Fibroblast of the conjunctiva (primary cell): ENCODE data around the gene SORT1.
"Not testable (repeated sequence)": the region's sequence is repeated elsewhere in the genome, so short reads cannot be mapped to it uniquely, and the experiment has no call there.

Experiments used
- DNase-seq: peaks from one replicate; pipeline ENCODE4 v3.0.0-alpha.2; 2010; ENCODE audit warnings: low read depth

Gene SORT1

DNA sequence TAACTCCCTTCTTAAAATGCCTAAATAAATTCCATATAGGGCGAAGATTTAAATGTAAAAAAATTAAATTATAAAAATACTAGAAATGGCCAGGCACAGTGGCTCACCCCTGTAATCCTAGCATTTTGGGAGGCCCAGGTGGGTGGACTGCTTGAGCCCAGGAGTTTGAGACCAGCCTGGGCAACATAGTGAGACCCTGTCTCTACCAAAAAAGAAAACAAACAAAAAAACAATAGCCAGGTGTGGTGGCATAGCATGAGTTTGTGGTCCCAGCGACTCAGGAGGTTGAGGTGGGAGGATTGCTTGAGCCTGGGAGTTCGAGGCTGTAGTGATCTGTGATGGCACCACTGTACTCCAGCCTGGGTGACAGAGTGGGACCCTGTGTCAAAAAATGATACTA, 17.8 kb downstream of the SORT1 start:
- no peak for DNase-seq

DNA sequence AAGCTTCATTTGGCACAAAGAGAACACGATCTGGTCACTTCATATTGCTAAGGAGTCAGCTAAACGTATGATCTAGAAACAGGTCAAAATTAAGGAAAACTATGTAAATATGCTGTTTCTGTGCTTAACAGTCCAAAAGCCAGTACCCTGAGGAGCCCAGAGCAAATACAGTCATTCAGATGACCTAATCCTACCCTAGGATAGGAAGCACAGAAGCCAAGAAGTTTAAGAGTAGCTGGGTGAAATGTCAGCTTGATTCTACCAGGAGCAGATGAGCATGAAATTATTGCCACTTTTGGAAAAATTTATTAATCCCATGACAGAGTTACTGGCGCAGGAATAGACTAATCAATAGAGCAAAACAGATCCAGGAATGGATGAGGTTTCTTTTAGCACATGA, 18.3 kb downstream of the SORT1 start:
- DNase-seq: no peak

DNA sequence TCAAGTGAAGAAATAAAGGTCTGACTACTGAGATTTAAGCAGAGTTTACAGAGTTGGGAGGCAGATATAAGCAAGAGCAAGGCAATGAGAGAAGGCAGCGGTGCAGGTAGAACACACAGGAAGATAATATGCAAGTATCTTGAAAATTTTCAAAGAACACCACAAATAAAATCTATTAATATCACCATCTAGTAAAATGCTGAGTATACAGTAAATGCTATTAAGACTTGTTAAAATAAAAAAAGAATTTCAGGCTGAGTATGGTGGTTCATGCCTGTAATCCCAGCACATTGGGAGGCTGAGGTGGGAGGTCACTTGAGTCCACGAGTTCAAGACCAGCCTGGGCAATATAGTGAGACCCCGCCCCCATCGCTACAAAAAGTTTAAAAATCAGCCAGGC, 20.0 kb downstream of the SORT1 start:
- no peak for DNase-seq

DNA sequence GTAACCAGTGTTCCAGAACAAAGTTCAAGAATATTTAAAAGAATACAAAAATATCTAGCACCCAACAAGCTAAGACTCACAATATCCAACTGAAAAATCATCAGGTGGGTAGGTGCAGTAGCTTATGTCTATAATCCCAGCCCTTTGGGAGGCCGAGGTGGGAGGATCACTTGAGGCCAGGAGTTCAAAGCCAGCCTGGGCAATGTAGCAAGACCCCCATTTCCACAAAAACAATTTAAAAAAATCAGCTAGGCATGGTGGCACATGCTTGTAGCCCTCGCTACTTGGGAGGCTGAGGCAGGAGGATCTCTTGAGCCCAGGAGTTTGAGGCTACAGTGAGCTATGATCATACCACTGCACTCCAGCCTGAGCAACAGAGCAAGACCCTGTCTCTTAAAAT, 24.0 kb downstream of the SORT1 start:
- DNase-seq: not testable (repeated sequence)

DNA sequence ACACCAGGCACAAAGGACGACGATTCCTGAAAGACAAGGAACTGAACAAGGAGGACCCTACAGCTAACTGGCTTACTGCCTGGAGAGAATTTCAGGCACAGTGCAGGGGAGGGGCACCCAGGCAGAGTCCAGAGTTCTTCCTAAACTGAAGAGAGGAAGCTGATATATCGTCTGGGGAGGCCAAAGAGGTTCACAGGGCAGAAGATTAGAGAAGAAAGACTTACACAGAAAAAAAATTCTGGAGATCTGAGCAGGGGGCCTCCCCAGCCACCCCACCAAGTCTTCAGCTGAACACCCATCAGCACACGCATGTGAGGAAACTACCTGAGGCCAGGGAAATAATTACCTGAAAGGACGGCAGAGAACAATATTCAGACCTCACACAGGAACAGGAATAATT, 24.6 kb downstream of the SORT1 start:
- DNase-seq: no peak

DNA sequence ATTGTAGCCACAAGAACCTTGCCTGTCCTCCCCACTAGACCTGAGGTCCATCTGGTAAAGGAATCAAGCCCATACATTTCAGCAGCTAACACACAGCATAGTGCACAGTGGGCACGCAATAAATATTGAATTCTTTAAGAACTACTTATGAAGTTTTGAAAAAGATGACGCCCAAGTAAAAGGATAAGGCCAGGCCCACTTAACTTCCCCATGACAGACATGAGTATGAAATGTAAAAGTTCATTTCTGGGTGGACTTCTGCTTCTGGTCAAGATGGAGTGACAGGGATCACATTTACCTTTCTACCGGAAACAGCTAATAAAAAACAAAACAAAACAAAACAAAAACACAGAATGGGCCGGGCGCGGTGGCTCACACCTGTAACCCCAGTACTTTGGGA, 25.4 kb downstream of the SORT1 start:
- DNase-seq: no peak

DNA sequence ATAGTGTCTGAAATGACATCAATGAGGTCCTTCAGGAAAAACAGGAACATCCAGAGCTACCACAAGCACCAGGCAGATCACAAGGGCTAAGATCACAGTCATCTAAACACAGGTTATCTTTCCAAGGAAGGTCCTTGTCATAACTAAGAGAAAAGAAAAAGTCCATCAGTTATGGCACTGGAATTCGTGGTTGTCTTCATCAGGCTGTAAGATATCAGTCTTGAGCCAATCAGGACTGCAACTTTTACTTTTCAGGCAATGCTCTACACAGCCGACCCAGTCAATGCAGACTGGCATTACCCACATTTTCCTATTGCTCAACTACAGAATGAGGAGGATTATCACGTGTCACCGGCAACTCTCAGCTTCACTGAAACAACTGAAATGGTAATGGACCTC, 26.4 kb downstream of the SORT1 start:
- DNase-seq: peak; percentile 56

DNA sequence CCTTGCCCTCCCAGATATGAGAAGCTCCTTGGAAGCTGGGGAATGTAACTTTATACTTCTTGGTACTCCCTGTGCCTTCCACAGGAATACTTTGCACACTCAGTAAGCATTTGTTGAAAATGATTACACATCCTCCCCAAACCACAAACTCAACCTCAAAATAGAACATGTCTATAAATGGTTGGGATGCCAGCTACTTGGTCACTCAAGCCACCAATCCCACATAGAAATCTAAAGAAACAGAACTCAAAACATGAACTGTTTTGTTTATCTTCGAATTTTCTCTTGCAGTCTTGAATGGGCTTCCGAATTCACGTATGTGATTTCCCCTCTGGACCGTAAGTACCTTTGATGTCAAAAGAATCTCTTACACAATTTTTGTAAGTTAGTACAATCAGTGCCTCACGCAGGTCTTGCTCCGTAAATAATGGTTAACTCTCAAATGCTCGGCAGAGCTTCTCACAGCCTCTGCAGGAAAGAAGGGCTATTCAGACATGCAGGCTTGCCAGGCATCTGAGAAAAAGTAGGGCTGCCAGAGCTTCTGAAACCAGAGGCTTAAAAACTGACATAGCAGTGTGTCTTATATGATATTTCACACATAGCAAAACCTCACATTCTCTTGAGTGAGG, 26.9 kb downstream of the SORT1 start:
- peak; percentile 78 for DNase-seq

DNA sequence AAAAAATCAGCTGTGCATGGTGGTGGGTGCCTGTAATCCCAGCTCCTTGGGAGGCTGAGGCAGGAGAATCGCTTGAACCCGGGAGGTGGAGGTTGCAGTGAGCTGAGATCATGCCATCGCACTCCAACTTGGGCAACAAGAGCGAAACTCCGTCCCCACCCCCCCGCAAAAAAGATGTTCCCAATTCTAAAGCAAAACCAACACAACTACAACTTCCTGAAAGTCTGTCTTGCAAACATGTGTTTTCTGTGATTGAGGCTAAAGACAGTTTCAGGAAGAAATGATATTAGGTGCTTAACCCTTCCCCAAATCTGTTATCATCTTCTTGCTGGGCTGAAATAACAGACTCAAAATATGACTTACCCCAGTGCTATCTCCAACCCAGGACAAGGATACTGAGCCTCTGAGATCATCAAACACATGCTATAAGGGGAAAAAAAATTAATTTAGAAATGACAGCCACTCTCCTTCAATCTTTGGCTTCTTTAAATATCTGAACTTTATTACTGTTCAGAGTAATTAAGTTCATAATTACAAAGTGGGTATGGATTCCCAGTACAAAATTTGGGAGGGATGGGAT, 28.5 kb downstream of the SORT1 start:
- DNase-seq: no peak

DNA sequence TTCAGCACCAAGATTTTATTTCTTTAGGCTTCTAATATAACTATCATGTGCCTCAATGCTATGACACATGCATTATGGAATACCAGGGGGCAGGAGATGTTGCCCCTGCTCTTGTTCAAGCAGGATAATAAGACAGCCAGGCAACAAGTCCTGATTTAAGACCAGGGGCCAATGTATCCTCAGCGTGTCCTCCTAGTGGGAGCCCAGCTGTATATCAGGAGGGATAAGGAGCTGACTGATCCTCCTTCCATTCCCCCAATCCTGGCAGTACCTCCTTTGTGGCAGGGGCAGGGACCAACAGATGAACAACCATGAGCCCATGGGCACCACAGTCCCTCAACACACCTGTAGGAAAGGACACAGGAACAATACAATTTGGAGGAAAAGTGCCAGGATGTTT, 29.3 kb downstream of the SORT1 start:
- no peak for DNase-seq

DNA sequence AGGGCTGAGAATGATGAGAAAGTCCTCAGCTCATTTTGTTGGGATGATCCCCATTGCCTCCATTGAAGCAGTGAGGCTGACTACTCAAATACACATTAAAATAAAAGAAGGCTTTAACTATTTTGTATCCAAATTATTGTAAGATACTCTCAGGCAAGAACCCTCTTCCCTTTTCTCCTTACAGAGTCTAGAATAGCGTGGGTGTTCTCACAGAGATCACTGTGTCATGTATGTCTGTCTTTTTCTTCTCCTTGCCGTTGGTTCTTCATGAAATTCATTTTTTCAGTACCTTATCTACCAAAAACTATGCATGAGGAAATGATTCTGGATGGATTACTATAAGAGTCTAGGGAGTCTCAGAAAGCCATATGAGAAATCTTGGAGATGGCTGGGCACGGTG, 30.1 kb downstream of the SORT1 start:
- no peak for DNase-seq

DNA sequence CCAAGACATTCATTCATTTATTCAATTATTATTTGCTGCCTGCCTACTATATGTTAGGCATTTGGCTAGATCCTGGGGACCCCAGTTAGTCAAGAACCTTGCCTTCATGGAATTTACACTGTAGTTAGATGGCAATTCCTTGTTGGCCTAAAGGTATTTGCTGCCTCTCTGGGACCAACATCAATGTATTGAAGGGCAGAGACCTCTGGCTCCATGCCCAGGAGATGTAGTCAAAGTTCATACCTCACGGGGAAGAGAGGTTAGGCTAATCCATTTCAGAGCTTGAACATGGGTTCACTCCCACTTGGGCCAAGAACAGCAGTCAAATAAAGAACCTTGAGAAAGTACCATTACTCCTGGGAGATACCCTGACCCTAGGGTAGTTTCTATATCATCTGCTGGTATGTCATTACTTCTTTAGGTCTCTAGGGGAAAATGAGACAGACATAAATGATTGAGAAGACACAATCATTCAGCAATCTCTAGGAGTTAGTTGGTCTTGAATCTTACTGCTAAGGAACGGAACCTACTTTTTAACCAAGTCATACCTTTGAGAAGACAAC, 32.0 kb downstream of the SORT1 start:
- no peak for DNase-seq

DNA sequence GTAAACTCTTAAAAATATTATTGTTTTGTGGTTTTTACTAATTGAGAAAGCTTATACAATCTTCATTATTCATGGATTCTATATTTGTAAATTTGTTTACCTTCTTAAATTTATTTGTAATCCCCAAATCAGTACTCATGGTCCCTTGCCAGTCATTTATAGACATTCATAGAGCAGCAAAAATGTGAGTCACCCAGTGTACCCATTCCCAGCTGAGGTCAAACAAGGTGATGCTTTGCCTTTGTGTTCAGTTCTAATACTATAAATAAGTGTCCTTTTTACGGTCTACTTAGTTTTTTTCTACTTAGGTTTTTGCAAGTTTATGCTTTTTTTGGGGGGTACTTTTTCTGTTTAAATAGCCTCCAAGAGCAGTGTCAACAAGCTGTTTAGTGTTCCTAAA, 36.1 kb downstream of the SORT1 start:
- no peak for DNase-seq

DNA sequence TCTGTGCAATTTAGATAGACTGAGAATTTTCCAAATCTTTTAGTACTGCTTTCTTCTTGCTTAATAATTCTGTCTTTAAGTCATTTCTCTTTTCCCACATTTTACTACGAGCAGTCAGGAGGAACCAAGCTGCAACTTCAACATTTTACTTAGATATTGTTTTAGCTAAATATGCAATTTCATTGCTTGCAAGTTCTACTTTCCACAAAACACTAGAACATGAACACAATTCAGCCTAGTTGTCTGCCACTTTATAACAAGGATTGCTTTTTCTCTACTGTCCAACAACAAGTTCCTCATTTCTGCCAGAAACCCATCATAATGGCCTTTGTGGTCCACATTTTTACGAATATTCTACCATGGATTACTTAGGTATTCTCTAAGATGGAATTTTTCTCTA, 36.6 kb downstream of the SORT1 start:
- DNase-seq: no peak

DNA sequence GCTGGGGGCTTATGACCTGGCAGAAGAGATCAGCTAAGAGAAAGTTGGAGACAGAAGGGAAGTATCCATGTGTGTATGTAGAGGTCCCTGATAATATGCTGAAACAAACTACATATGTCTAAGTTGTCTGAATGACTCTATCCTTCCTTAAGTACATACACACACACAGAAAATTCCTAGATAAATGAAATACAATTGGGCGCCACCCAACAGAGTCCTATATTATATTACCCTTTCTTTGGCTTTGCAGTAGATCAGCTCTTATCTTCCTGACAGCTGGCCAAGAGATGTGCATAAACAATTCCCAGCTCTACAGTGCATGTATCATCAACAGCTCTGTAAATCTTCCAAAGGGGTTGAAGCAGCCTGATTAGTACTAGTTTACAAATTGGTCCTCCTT, 40.1 kb downstream of the SORT1 start:
- DNase-seq: no peak

DNA sequence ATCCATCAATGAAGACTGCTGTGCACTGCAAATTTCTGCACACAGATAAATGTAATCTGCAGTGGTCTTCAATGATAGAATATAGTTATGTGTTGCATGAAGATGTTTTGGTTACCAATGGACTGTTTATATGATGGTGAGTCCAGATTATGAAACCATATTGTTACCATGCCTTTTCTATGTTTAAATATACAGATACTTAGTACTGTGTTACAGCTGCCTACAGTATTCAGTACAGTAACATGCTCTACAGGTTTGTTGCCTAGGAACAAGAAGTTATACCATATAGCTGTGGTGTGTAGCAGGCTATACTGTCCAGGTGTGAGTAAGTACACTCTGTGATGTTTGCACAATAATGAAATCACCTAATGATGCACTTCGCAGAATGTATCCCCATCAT, 40.8 kb downstream of the SORT1 start:
- DNase-seq: no peak

DNA sequence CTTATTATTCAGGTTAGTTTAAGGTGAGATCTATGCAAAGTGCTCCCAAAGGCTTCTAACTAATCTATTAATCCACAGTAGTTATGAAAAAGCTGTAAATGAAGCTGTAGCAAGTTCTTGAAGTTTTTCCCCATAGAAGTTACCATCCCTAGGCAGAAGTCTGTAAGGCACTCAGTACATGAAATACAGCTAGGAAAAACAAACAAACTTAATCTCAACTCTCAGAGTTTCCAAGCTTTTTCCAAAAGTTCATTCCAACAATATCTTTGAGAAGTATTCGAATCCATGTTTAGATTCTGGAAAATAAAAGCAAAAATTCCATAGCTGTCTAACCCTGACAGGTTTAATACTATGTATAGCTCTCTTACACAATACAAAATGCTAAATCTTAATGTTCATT, 41.2 kb downstream of the SORT1 start:
- no peak for DNase-seq

DNA sequence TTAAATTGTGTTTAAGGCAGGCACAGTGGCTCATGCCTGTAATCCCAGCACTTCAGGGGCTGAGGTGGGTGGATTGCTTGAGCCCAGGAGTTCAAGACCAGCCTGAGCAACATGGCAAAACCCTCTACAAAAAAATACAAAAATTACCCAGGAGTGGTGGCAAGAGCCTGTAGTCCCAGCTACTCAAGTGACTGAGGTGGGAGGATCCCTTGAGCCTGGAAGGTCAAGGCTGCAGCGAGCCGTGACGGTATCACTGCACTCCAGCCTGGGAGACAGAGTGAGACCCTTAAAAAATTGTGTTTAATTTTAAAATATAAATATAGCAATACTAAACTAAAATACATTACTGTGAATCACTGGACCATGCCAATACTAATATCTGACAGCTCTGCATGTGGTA, 42.8 kb downstream of the SORT1 start:
- DNase-seq: no peak

DNA sequence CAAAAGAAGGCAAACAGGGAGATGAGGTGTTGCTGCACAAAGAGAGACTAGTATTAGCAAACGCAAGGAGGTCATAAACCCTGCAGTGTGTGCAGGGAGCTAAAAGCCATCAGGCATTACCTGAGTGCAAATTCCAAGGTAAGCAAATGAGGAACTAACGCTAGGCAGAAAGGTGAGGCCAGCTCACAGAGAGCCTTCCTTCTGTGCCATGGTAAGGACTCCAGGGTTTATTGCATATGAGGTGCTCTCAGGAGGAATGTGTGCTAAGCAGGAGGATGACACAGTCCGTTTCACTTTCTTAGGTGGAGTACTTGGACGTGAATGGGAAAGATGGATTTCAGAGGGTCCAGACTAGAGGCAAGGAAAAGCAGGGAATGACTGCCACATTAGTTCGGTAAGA, 46.3 kb downstream of the SORT1 start:
- no peak for DNase-seq

DNA sequence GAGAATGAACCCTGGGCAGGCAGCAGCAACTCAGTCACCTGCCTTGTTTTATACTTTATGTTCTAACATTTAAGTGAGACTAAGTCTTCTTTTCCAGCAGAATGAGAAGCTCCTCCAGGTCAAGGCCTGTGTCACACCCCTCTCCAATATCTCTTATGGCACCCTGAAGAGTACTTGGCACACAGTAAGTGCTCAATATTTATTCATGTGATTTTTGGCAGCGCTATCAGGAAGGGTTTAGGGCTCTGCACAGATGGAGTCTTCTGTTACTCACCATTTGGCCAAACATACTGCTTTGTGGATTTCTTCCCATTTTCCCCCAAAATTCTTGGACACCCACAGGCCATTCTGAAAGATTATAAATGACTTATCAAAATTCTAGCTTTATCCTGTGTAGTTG, 47.1 kb downstream of the SORT1 start:
- DNase-seq: no peak

DNA sequence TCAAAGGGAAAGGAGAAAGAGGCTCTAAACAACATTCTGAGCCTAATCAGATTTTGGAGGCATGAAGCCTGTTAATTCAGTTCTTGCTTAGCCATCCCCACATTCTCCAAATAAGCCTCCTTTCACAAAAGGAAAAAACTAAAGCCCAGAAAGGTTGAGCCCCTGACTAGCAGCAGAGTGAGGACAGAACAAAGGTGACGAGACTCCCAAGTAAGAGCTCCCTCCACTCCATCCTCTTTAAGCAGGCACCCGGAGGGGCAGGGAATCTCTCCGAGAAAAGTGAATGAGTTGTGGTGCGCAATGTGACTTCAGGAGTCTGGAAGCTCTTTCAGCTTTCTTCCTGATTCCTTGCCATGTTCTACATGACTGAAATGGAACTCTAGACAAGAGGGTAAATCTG, 47.5 kb downstream of the SORT1 start:
- no peak for DNase-seq

DNA sequence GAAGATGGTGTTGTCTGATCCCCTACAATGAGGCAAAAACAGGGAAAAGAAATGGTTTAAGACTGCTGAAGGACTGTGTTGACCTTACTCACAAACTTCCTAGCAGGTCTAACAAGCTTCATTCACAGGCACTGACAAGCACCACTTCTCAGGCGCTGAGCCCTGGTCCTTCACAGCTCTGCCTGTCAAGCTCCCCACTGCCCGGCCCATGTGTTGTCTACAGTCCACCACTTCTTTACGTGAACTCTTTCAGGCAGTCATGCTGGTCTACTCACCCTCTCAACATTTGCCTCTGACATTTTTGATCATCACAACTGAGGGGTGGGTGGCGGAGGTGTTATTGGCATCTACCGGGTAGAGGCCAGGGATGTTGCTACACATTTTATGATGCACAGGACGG, 50.2 kb downstream of the SORT1 start:
- DNase-seq: no peak

DNA sequence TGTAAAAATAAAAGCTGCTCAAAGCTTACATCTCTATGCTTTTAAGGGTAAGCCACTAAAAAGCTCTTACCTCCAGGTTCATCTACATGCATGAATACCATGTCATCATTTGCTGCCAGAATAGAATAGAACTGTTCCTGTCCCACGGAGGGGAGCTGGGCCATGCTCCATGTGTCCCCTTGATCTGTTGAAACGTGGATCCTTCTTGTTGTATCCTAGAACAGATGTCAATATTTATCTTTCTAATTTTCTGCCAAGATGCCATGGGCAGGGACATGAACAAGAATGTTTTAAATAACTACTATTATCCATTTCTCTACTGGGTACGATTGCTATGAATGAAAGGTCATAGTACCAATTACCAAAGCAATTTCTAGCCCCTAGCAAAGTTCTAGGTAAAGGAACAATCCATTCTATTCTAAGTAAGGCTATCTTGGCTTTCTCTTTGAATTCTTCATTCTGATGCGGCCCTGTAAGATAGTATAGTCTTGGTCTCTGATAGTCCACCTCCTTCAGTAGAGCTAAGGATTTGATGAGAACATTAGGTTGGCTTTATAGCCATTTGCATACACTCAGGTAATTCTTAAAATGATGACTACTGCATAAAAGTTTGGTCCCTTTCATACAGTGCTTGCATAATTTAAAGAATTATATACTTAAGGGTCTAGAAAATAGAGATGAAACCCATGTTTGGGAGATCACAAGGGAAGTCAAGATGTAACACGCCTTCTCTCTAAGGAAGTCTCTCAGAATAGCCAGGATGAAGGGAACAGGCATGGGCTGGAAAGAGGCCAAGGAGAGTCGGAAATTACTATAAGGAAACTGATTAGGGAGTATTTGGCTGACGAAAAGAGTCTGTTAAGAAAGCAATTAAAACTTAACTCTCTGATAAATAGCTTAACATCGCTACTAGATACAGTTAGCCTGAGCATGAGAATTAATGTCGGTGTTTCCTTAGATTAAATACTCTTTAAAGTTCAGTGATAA, 55.5 kb downstream of the SORT1 start:
- DNase-seq: no peak
